HFFc6 (cell line): ENCODE data around the gene BEND3. TPM values are rescaled to one million over a fixed set of nuclear protein-coding genes. Genes with fewer than 3 reads are reported as not detected.

Experiments
- DNase-seq: peaks from one replicate; pipeline ENCODE4 v3.0.0-alpha.2; 2018
- H3K27ac Mint-ChIP-seq: 2 replicates; pipeline ENCODE4 v1.8.0; 2020; ENCODE audit warnings: mild to moderate bottlenecking, mixed read lengths
- H3K27me3 Mint-ChIP-seq: 2 replicates; pipeline ENCODE4 v1.8.0; 2021; ENCODE audit warnings: mild to moderate bottlenecking, moderate library complexity, mixed read lengths; ENCODE audit not compliant: insufficient read depth
- H3K36me3 Mint-ChIP-seq: 2 replicates; pipeline ENCODE4 v1.8.0; 2021; ENCODE audit warnings: low read depth, mixed read lengths
- H3K4me1 Mint-ChIP-seq: 2 replicates; pipeline ENCODE4 v1.8.0; 2020; ENCODE audit warnings: low read depth, mixed read lengths
- H3K4me3 Mint-ChIP-seq: 2 replicates; pipeline ENCODE4 v1.8.0; 2020; ENCODE audit warnings: mild to moderate bottlenecking, moderate library complexity, mixed read lengths
- H3K9me3 Mint-ChIP-seq: 2 replicates; pipeline ENCODE4 v1.8.0; 2020; ENCODE audit warnings: mild to moderate bottlenecking, mixed read lengths
- CTCF ChIP-seq: fragments of 200-600 bp; sonication (generic); IDR thresholded peaks from 2 replicates; pipeline ENCODE4 v1.5.0; 2021; ENCODE audit warnings: antibody characterized with exemption, mild to moderate bottlenecking
- total RNA-seq, 6 experiments: library from RNA; stranded (reverse); fragmentation: NEBNext Ultra II Directional; extraction: Animal tissue kit (Norgen Biotek cat#: 25700); gene quantifications; 2 replicates in 1 of 6; 3 replicates in 5 of 6; pipeline ENCODE4 v1.2.3, GENCODE V29; 2021

Gene BEND3
- total RNA-seq, 6 experiments from 2014 or later: 1.9 to 2.3 (median 2.1) TPM

- Mint-ChIP-seq H3K27me3 (no peaks in the 10 kb centered on the region), H3K27ac (no peak overlapping the region), H3K9me3 (peaks cover 12% of the 10 kb centered on the region; the same call in 1 of the 2 replicates), H3K4me1 (no peaks in the 10 kb centered on the region), H3K36me3 (peaks cover 9% of the 10 kb centered on the region; the same call in 1 of the 2 replicates), H3K4me3 (no peak overlapping the region)
- no peak for DNase-seq
- no peak for TF ChIP-seq CTCF
Measured at GRCh38 chr6:107083921-107084320, 31.4 kb downstream of the BEND3 start.

DNA sequence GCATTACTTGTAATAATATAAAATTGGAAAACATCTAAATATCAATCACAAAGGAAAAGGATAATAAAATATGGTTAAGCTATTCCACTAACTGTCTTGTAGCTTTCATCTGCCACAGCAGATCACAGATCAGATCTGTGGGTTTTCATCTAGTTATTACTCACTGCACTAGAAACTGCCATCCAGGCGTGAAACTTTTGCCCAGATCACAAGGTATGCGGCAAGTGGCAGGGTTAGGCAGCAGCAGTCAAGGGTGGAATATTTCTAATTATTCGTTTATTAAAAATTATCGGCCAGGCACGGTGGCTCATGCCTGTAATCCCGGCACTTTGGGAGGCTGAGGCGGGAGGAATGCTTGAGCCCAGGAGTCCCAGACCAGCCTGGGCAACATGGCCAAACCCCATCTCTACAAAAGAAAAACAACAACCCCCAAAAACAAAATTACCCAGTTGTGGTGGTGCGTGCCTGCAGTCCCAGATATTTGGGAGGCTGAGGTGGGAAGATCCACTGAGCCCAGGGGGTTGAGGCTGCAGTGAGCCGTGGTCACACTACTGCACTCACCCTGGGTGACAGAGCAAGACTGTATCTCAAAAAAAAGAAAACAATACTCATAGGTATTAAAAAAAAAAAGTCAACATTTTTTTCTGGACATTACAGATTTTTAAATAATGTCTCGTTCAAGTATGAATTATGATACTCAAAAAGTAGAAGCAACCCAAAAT lies 32.1 kb downstream of the BEND3 start:
- Mint-ChIP-seq H3K27me3 (no peaks in the 10 kb centered on the region), H3K9me3 (peaks cover 12% of the 10 kb centered on the region; the same call in 1 of the 2 replicates), H3K4me1 (no peaks in the 10 kb centered on the region), H3K36me3 (peaks cover 9% of the 10 kb centered on the region; the same call in 1 of the 2 replicates), H3K27ac (no peak overlapping the region), H3K4me3 (no peak overlapping the region)
- no peak for TF ChIP-seq CTCF
- DNase-seq: no peak

DNA sequence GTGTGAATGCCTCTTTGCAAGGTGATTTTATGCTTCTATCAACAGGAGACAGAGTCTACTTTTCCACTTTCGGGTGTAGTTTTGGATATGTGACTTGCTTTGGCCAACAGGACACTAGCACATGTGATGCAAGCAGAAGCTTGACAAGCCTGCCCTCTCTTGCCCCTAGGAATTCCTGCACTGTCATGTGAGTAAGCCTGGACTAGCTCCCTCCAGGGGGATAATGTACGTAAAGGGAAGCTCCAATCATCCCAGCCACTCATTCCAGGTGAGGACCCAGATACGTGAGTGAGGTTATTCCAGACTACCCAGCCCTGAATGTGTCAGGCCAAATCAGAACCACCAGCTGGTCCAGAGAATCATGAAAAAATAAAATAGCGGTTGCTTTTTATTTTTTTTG lies 33.3 kb downstream of the BEND3 start:
- Mint-ChIP-seq H3K27ac (no peak overlapping the region), H3K27me3 (no peaks in the 10 kb centered on the region), H3K4me3 (no peak overlapping the region), H3K36me3 (peaks cover 9% of the 10 kb centered on the region; the same call in 1 of the 2 replicates), H3K9me3 (peaks cover 12% of the 10 kb centered on the region; the same call in 1 of the 2 replicates), H3K4me1 (no peaks in the 10 kb centered on the region)
- TF ChIP-seq CTCF: no peak
- DNase-seq: no peak

DNA sequence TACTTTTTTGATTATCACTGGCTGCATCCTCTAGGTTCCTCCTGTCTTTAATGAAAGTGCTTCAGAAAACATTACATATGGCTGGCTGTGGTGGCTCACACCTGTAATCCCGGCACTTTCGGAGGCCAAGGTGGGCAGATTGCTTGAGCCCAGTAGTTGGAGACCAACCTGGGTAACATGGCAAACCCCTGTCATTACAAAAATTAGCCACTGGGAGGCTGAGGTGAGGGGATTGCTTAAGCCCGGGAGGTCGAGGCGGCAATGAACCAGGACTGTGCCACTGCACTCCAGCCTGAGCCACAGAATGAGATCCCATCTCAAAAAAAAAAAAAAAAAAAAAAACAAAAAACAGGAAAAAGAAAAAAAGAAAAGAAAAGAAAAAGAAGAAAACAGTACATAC lies 35.3 kb downstream of the BEND3 start:
- Mint-ChIP-seq H3K9me3 (peaks cover 11% of the 10 kb centered on the region; the same call in 1 of the 2 replicates), H3K4me3 (no peak overlapping the region), H3K27ac (no peak overlapping the region), H3K4me1 (no peaks in the 10 kb centered on the region; the same call in 1 of the 2 replicates), H3K27me3 (no peaks in the 10 kb centered on the region), H3K36me3 (peaks cover 8% of the 10 kb centered on the region; the same call in 1 of the 2 replicates)
- peak; percentile 46 for TF ChIP-seq CTCF
- DNase-seq: no peak

- Mint-ChIP-seq H3K27me3 (no peaks in the 10 kb centered on the region), H3K4me3 (no peak overlapping the region), H3K4me1 (no peaks in the 10 kb centered on the region; the same call in 1 of the 2 replicates), H3K27ac (no peak overlapping the region), H3K9me3 (peaks cover 7% of the 10 kb centered on the region; the same call in 1 of the 2 replicates), H3K36me3 (peaks cover 2% of the 10 kb centered on the region; the same call in 1 of the 2 replicates)
- TF ChIP-seq CTCF: no peak
- no peak for DNase-seq
Measured at GRCh38 chr6:107079429-107079828, 35.9 kb downstream of the BEND3 start.
